ENCODE data around the gene HEATR5B.

DNA sequence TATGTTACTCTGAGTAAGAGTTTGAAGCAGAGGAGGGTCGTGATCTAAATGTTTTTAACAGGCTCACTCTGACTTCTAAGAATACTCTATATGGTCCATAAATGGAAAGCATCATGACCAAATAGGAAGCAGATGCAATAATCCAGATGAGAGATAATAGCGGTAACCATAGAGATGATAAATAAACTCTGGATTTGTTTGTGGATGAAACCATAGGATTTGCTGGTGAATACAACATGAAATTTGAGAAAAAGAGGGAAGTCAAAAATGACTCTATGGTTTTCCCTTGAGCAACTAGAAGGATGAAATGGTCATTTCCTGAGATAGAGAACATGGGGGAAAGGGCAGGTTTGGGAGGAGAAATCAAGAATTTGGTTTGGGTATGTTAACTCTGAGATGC is 3.9 kb downstream of the HEATR5B start:
- TF ChIP-seq, protein P1, sequence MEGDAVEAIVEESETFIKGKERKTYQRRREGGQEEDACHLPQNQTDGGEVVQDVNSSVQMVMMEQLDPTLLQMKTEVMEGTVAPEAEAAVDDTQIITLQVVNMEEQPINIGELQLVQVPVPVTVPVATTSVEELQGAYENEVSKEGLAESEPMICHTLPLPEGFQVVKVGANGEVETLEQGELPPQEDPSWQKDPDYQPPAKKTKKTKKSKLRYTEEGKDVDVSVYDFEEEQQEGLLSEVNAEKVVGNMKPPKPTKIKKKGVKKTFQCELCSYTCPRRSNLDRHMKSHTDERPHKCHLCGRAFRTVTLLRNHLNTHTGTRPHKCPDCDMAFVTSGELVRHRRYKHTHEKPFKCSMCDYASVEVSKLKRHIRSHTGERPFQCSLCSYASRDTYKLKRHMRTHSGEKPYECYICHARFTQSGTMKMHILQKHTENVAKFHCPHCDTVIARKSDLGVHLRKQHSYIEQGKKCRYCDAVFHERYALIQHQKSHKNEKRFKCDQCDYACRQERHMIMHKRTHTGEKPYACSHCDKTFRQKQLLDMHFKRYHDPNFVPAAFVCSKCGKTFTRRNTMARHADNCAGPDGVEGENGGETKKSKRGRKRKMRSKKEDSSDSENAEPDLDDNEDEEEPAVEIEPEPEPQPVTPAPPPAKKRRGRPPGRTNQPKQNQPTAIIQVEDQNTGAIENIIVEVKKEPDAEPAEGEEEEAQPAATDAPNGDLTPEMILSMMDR (IDR thresholded peaks at IDR 0.05): no peak
- TF ChIP-seq KAT7 (CRISPR knock-in tag; IDR thresholded peaks at IDR 0.05; ENCODE audit: borderline replicate concordance) (no peak), FOXJ3 (CRISPR knock-in tag; IDR thresholded peaks at IDR 0.05; ENCODE audit: borderline replicate concordance) (no peak), ZNF263 (CRISPR knock-in tag; IDR thresholded peaks at IDR 0.05; ENCODE audit: low read depth) (no peak), ZBTB21 (CRISPR knock-in tag; IDR thresholded peaks at IDR 0.05; ENCODE audit: borderline replicate concordance) (no peak), RORB (CRISPR knock-in tag; IDR thresholded peaks at IDR 0.05) (no peak)
- TF ChIP-seq, protein P2, sequence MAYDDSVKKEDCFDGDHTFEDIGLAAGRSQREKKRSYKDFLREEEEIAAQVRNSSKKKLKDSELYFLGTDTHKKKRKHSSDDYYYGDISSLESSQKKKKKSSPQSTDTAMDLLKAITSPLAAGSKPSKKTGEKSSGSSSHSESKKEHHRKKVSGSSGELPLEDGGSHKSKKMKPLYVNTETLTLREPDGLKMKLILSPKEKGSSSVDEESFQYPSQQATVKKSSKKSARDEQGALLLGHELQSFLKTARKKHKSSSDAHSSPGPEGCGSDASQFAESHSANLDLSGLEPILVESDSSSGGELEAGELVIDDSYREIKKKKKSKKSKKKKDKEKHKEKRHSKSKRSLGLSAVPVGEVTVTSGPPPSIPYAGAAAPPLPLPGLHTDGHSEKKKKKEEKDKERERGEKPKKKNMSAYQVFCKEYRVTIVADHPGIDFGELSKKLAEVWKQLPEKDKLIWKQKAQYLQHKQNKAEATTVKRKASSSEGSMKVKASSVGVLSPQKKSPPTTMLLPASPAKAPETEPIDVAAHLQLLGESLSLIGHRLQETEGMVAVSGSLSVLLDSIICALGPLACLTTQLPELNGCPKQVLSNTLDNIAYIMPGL (CRISPR knock-in tag; IDR thresholded peaks at IDR 0.05): no peak
- TF ChIP-seq, protein P3, sequence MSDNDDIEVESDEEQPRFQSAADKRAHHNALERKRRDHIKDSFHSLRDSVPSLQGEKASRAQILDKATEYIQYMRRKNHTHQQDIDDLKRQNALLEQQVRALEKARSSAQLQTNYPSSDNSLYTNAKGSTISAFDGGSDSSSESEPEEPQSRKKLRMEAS (CRISPR knock-in tag; IDR thresholded peaks at IDR 0.05): no peak
- TF ChIP-seq, protein P4, sequence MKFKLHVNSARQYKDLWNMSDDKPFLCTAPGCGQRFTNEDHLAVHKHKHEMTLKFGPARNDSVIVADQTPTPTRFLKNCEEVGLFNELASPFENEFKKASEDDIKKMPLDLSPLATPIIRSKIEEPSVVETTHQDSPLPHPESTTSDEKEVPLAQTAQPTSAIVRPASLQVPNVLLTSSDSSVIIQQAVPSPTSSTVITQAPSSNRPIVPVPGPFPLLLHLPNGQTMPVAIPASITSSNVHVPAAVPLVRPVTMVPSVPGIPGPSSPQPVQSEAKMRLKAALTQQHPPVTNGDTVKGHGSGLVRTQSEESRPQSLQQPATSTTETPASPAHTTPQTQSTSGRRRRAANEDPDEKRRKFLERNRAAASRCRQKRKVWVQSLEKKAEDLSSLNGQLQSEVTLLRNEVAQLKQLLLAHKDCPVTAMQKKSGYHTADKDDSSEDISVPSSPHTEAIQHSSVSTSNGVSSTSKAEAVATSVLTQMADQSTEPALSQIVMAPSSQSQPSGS (CRISPR knock-in tag; IDR thresholded peaks at IDR 0.05; ENCODE audit: borderline replicate concordance, low read depth): no peak

Data from WTC11 (cell line).